MV-4-11 (cell line): ENCODE data around the gene TRIM47.

ENCODE experiments used
- DNase-seq: peaks from one replicate; lab custom pipeline; 2025; lab: John Stamatoyannopoulos, UW

The TRIM47 gene

GRCh38 chr17:75847614-75848522, 30.5 kb downstream of the TRIM47 start:
- no peak for DNase-seq

DNA sequence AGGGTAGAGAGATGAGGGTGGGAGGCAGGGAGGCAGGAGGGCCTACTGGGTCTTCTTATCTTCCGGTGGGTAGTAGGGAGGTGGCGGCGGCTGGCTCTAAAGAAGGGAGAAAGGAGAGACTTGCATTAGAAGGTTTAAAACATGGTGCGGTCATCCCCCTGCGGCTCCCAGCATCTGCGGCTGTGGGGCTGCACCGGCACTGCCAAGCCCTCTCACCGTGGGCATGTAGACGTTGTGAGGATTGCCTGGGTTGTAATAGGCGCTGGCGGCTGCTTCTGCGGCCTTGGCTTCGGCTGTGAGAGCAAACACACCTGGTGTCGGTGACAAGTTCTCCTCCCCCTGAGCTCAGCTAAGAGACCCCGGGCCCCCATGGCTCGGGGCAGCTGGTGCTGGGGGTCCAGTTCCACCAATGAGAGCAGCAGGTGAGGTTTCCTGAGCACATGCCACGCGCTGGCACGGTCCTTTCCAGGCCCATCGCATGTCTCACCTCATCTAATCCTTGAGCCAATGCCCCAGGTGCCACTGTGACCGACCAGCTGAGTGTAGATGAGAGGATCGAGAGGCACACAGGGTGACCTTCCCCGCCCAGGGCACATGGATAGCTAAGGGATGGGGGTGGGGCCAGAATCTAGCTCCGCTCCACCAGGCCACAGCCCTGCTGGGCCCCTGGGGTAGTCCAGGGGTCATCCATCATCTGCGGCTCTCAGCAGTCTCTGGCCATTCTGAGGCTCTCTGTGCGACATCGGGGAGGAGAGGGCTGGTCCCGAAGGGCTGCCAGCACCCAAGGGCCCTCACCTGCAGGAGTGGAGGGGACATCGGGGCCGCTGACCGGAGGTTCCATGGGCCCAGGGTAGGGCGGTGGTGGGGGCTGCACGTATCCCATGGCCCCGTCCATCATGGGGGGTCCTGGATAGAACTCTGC, 31.4 kb downstream of the TRIM47 start:
- DNase-seq: no peak

GRCh38 chr17:75845933-75846691, 32.3 kb downstream of the TRIM47 start:
- DNase-seq: peak; percentile 22

DNA sequence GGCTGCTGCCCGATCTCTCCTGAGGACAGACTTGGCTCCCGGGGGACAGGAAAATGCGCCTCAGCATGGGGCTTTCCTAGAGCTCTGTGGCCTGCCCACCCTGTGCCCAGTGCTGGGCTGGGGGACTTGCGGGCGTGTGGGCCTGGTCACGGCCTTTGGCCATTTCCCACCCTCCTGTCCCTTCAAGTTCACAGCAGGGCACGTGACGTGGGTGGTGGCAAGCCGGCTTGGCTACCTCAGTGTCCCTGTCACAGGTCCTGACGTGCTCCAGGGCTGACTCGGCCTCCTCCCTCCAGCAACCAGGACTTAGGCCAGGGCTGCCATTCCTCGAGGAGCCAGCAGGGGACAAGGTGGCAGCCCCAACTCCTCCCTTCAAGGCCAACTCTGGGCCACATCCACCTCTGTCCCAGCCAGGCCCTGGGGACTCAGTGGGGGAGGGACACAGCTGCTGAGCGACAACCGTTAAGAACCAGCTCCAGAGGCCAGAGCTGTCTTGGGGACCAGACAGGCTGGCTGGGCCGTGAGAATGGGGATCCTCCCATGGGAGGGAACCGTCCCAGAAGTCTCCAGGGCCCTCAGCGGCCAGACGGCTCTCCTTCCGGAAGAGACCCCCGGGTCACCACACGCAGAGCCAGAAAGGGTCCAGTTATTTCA, 33.2 kb downstream of the TRIM47 start:
- peak; percentile 97 for DNase-seq

DNA sequence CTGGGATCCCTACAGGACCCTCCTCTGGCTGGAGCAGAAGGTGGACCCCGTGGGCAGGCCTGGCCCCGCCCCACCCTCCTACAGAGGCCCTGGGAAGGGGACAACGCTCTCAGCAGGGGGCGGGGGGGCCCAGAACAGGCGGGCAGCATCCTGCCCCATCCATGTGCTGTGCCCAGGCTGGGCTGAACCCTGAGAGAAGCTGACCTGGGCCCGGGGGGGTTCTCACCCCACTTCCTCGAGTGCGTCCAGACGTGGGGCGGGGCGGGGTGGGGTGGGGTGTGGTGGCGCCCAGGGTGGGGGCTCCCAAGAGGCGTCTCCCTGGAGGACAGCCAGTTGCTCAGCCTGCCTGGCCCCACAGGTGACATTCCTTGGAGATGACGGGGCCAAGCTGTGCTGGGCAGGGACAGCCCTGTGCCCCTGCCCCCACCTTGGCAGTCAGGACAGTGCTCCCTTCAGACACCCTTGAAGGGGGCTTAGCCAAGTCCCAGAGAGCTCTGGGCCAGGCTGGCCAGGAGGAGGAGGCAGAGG, 33.8 kb downstream of the TRIM47 start:
- no peak for DNase-seq

- DNase-seq: peak; percentile 70
These were observed 34.5 kb downstream of the TRIM47 start, which contains the start of gene UNC13D for GRCh38 chr17:75843577-75844529. Gene UNC13D (minus strand): TSS chr17:75844404. CDS start chr17:75844337, 67 bp downstream.

- DNase-seq: no peak
These were observed 35.3 kb downstream of the TRIM47 start for GRCh38 chr17:75842963-75843576.

- DNase-seq: no peak
These were observed 36.0 kb downstream of the TRIM47 start for GRCh38 chr17:75842411-75842810.

- DNase-seq: no peak
These were observed 37.6 kb downstream of the TRIM47 start for GRCh38 chr17:75840799-75841164.

DNA sequence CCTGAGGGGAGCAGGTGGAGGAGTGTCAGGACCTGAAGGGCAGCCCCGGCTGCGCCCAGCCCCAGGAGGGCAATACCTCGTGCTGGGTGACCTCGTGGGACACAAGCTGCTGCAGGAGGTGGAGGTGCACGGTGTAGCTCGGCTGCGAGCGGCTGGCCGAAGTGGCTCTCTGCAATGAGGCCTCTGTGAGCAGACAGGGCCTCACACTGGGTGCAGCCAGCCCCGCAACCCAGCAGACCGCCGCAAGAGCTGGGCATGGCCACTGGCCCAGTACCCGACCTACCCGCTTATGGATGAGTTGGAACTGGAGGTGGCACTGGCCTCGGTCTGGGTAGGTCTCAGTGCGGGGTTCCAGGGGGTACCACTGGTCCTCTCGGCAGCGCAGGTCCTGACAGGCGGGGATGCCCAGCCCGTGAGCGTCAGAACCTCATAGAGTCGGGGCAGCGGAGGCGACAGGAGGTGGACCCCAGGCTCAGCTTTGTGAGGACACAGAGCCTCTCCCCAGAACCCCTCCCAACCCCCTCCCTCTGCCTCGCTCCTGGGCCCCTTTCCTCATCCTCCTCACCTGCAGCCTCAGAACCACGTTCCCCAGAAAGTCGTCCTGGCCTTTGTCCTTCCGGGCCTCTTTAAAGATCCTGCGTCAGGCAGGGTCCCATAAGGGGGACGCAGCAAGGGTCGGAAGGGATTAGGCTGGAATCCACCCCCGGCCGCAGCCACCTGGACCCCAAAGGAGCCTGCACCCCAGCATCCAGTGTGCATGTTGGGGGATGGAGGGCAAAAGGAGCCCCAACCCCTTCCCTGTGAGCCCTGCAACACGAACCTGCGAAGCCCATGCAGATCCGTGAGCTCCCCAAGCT, 38.2 kb downstream of the TRIM47 start:
- DNase-seq: no peak

DNA sequence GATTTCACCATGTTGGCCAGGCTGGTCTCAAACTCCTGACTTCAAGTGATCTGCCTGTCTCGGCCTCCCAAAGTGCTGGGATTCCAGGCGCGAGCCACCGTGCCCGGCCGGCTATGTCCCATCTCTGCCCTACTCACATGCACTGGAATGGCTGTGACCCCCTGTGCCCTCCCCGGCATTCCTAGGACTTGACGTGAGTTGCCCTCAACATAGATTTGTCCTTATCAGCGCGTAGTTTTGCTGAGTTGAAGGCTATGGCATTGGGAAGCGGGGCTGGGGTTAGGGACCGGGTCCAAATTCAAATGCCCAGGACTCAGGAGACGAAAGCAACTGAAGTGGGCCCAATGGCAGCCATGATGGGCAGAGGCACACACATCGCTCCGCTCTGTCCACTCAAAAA, 40.0 kb downstream of the TRIM47 start:
- DNase-seq: no peak

DNA sequence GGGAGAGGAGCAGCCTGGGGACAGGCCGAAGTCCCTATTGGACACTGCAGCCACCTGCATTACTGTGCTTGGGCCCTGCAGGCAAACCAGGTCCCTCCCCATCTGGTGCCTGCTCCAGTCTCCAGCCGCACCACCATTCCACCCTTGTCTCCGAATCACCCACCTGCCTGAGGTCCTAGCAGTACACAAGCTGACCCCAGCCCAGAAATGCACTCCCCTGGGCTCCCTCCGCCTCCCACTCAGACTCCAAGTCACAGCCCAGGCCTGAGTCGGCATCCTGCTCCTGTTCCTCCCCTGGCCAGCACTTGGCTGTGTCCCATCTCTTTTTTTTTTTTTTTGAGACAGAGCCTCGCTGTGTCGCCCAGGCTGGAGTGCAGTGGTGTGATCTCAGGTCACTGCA, 40.5 kb downstream of the TRIM47 start:
- DNase-seq: no peak

DNA sequence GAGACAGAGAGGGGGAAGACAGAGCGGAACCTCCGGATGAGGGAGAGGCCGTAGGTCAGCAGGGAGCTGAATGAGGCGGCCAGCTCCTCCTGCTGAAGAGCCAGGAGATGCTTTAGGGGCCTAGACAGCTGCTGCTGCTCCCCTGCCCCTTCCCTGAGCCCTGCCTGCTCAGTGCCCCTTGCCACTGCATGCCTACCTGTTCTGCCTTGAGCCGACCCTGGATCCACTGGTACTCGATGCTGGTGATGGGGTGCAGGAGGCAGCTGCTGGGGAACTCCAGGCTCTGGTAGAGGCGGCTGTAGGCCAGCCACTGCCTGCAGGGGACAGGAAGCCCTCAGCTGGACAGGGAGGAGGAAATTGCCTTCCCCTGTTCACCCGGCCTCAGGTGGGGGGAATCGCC, 41.8 kb downstream of the TRIM47 start:
- DNase-seq: no peak

- no peak for DNase-seq
These were observed 42.8 kb downstream of the TRIM47 start for GRCh38 chr17:75835654-75835987.

DNA sequence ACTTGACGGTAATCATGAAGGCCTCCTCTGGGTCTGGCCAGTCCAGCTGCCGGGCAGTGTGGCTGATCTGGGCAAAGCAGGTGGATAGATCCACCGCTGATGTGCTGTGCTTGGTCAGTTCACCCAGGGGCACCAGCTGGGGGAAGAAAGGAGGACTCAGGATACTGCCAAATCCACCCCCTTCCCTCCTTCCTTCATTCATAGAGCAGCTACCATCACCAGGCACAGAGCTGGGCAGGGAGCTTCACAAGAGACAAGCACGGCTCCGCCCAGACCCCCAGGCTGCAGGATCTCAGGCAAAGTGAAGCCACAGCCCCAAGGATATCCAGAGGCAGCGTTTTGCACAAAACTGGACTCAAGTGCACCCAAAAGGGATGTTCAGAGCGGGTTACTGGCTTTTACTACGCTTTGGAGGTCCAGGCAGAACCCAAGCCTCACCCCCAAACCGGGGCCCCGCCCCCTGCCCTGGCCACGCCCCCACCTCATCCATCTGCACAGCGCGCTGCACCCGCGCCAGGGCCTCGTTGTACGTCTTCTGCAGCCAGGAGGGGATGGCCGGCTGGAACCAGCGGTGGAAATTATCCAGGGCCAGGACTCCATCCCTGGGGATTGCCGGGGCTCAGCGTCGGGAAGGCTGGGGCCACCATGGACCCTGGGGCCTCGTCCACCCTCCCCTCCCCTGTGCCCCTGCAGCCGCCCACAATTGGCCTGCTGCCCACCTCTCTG, 43.3 kb downstream of the TRIM47 start:
- no peak for DNase-seq

DNA sequence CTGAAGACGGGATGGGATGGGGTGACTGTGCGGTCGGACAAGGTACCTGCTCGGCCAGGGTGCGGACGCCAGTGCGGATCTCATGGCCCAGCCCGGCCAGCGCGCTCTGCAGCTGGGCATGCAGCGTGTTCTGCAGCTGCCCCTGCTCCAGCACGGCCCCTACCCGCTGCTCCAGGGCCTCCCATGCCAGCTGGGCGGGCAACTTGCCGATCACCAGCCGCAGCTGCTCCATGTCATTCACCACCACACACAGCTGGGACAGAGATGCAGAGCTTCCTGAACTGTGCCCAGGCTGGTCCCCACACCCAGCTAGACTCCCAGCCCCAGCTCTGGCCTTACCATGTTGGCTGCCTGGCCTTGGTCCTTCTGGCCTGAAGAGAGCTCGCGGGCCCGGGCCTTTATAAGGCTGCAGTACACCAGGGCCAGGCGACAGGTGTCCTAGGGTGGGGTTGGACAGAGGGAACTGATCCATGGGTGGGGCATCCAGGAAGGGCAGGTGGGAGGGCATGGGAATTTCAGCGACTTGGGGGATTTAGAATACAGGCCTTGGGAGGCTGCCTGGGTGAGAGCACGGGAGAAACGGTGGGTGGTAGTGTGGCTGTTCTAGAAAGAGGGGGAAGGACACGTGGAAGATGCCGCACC, 44.0 kb downstream of the TRIM47 start:
- DNase-seq: no peak

GRCh38 chr17:75832652-75833400, 45.6 kb downstream of the TRIM47 start:
- DNase-seq: no peak
